ENCODE results near the gene SYCE1.
"Not testable (repeated sequence)": the region's sequence is repeated elsewhere in the genome, so short reads cannot be mapped to it uniquely, and the experiment has no call there.

- not testable (repeated sequence) for TF ChIP-seq TAF1 (IDR thresholded peaks at IDR 0.05; ENCODE audit: low read depth, low read length); CTCF (IDR thresholded peaks at IDR 0.05; ENCODE audit: control extremely low read depth in 1 of 3, insufficient read depth in 1 of 3, low read depth in 1 of 3, low read length in 3 of 3); HDAC2 (IDR thresholded peaks at IDR 0.05; ENCODE audit: borderline replicate concordance in 1 of 2, low read depth in 2 of 2, low read length in 2 of 2); POLR2A (IDR thresholded peaks at IDR 0.05; ENCODE audit: control extremely low read depth in 1 of 2, low read depth in 2 of 2, low read length in 2 of 2); EZH2 (IDR thresholded peaks at IDR 0.05; ENCODE audit: low read depth, low read length, severe bottlenecking)
Observed at GRCh38 chr10:133568831-133569527, 3.6 kb upstream of the SYCE1 start.

Measured in H1 (cell line).